Measurements from ENCODE around the gene MRPL22. TPM values are rescaled to one million over a fixed set of nuclear protein-coding genes. Genes with fewer than 3 reads are reported as not detected.
"Not testable (repeated sequence)": the region's sequence is repeated elsewhere in the genome, so short reads cannot be mapped to it uniquely, and the experiment has no call there.

Gene MRPL22
- total RNA-seq, 1 donor from 2014 or later, result 43.7 TPM

- no peak for ATAC-seq
Observed at GRCh38 chr5:154943527-154943926, 2.7 kb downstream of the MRPL22 start.

- ATAC-seq, result no peak
Observed at GRCh38 chr5:154944716-154945115, 3.8 kb downstream of the MRPL22 start.

- no peak for ATAC-seq
Observed at GRCh38 chr5:154945695-154946301, 4.9 kb downstream of the MRPL22 start.

GRCh38 chr5:154947778-154948177 is 6.9 kb downstream of the MRPL22 start:
- ATAC-seq, result no peak

GRCh38 chr5:154948313-154948712 is 7.4 kb downstream of the MRPL22 start:
- no peak for ATAC-seq

- ATAC-seq, result no peak
Observed at GRCh38 chr5:154949781-154950180, 8.9 kb downstream of the MRPL22 start.

- no peak for ATAC-seq
Observed at GRCh38 chr5:154956712-154957111, 15.8 kb downstream of the MRPL22 start.

GRCh38 chr5:154962494-154962893 is 21.6 kb downstream of the MRPL22 start:
- peak; percentile 92 for ATAC-seq

GRCh38 chr5:154966081-154966841 is 25.4 kb downstream of the MRPL22 start:
- no peak for ATAC-seq

GRCh38 chr5:154966874-154967273 is 26.0 kb downstream of the MRPL22 start:
- ATAC-seq, result no peak

- no peak for ATAC-seq
Observed at GRCh38 chr5:154967421-154968024, 26.6 kb downstream of the MRPL22 start.

GRCh38 chr5:154968953-154969352 is 28.1 kb downstream of the MRPL22 start:
- no peak for ATAC-seq

GRCh38 chr5:154970759-154971158 is 29.9 kb downstream of the MRPL22 start:
- ATAC-seq, result no peak

- no peak for ATAC-seq
Observed at GRCh38 chr5:154971501-154971900, 30.6 kb downstream of the MRPL22 start.

GRCh38 chr5:154972476-154973080 is 31.7 kb downstream of the MRPL22 start:
- ATAC-seq, result peak; percentile 65

GRCh38 chr5:154976082-154976481 is 35.2 kb downstream of the MRPL22 start:
- not testable (repeated sequence) for ATAC-seq

- no peak for ATAC-seq
Observed at GRCh38 chr5:154977409-154977808, 36.5 kb downstream of the MRPL22 start.

GRCh38 chr5:154978294-154978693 is 37.4 kb downstream of the MRPL22 start:
- ATAC-seq, result not testable (repeated sequence)

GRCh38 chr5:154984946-154985516 is 44.2 kb downstream of the MRPL22 start:
- no peak for ATAC-seq

GRCh38 chr5:154986151-154986550 is 45.3 kb downstream of the MRPL22 start:
- ATAC-seq, result no peak

GRCh38 chr5:154989626-154990025 is 48.8 kb downstream of the MRPL22 start:
- no peak for ATAC-seq

GRCh38 chr5:154993461-154993860 is 52.6 kb downstream of the MRPL22 start:
- no peak for ATAC-seq

- no peak for ATAC-seq
Observed at GRCh38 chr5:154995679-154996078, 54.8 kb downstream of the MRPL22 start.

Measured in esophagus mucosa (tissue), 1 donor.